Adrenal gland (tissue), 12 donors: ENCODE measurements around the gene POLR2A. TPM values are rescaled to one million over a fixed set of nuclear protein-coding genes. Genes with fewer than 3 reads are reported as not detected.

Experiments used
- DNase-seq, 7 donors: peaks; one replicate each; pipeline ENCODE4 v3.0.0-alpha.2; 2019 to 2020
- H3K27ac ChIP-seq, 5 donors: fragments of 200-600 bp; sonication (generic) in 4 of 5; 1 replicate in 3 of 5; 2 replicates in 2 of 5; pipeline versions ENCODE4 v1.5.1 to v1.8.0; 2016 to 2020; ENCODE audit warnings: mild to moderate bottlenecking in 1 of 5
- H3K27me3 ChIP-seq: fragments of 200-600 bp; 2 replicates; pipeline ENCODE4 v1.8.0; 2021
- H3K36me3 ChIP-seq, 2 donors: fragments of 200-600 bp; replicated peaks in 1 of 2; 1 replicate in 1 of 2; 2 replicates in 1 of 2; pipeline versions ENCODE4 v1.5.1 to v1.8.0; 2018 to 2022
- H3K4me1 ChIP-seq, 2 donors: fragments of 200-600 bp; replicated peaks in 1 of 2; 1 replicate in 1 of 2; 2 replicates in 1 of 2; pipeline versions ENCODE4 v1.5.1 to v1.8.0; 2018 to 2021
- H3K4me3 ChIP-seq, 4 donors: fragments of 200-600 bp; sonication (generic) in 3 of 4; one replicate each; pipeline ENCODE4 v1.5.1; 2016 to 2018
- H3K9me3 ChIP-seq, 3 donors: fragments of 200-600 bp; sonication (generic) in 1 of 3; replicated peaks in 1 of 3; 1 replicate in 2 of 3; 2 replicates in 1 of 3; pipeline versions ENCODE4 v1.5.1 to v1.8.0; 2016 to 2021
- CTCF ChIP-seq, 6 experiments: fragments of 450-650 bp in 4 of 6; fragments of 200-600 bp in 2 of 6; sonication (generic) in 1 of 6; IDR thresholded peaks; 1 replicate in 5 of 6; 2 replicates in 1 of 6; pipeline versions ENCODE4 v1.5.1 to v1.8.0; 2016 to 2021; ENCODE audit warnings: antibody characterized with exemption in 6 of 6, mild to moderate bottlenecking in 2 of 6, moderate library complexity in 1 of 6
- POLR2A ChIP-seq, 2 donors: fragments of 450-650 bp; IDR thresholded peaks; one replicate each; pipeline ENCODE4 v1.6.1; 2017; ENCODE audit warnings: antibody characterized with exemption in 2 of 2, mild to moderate bottlenecking in 2 of 2, moderate library complexity in 1 of 2
- WGBS, 4 donors: extraction: QIAGEN DNeasy Blood & Tissue Kit in 2 of 4; methylation state at CpG; one replicate each; pipeline versions ENCODE4 v1.1.5 to v1.1.7; 2013 to 2017; 5-methylcytosine and 5-hydroxymethylcytosine counted together
- intact Hi-C, 2 donors: fragments of 100-400 bp; cut with DNase I; formaldehyde crosslinking; loops; one replicate each; pipeline versions ENCODE4 v1.14.1 to v1.15.0; 2022 to 2023
- polyA plus RNA-seq, 3 donors: library from polyadenylated mRNA; stranded (reverse); fragments of 200-250 nt in 2 of 3; fragments of 350-450 nt in 1 of 3; fragmentation: Illumina TruSeq in 1 of 3; extraction: RNeasy Lipid Tissue Mini Kit (QIAGEN cat#74804) in 1 of 3; gene quantifications; one replicate each; pipeline ENCODE4 v1.2.3, GENCODE V29; 2013 to 2014
- total RNA-seq, 9 donors: library from RNA; depleted of rRNA in 4 of 9; stranded (reverse); fragments of >200 nt in 4 of 9; fragments of 120-200 nt in 1 of 9; fragmentation: NEBNext Ultra II Directional in 1 of 9; extraction: Animal tissue kit (Norgen Biotek cat#: 25700) in 1 of 9; gene quantifications; one replicate each; pipeline versions ENCODE4 v1.1.0 to v1.2.4, GENCODE V29; 2013 to 2023
- donor health status: healthy with polysubstance abuse.
- donor health status: Bipolar disorder and iron deficiency.
- donor health status: DM: yes; HTN: yes; CAD: no.
- donor health status: DM: no; HTN: no; CAD: no.
- donor health status: DM: no; HTN: no; CAD: no.
- donor health status: DM: yes; HTN: yes; CAD: no.

POLR2A gene
- total and polyA plus RNA-seq, 12 donors, result 19.3 to 172 (median 87.7) TPM

- Histone ChIP-seq H3K27ac (no peak overlapping the region), H3K4me3 (no peak overlapping the region), H3K36me3 (peaks cover 0 to 94% of the 10 kb centered on the region in 2 donors), H3K4me1 (no peaks in the 10 kb centered on the region), H3K9me3 (no peaks in the 10 kb centered on the region), H3K27me3 (no peaks in the 10 kb centered on the region)
- intact Hi-C loops, result loop anchor here in 1 of 2 donors (2.0 kb wide), 1 partner anchor 51 kb away; the partner anchor contains the start of gene SENP3
- WGBS, 4 donors, result 74 to 81% (median 77%) methylated on average over 5 of the region's 5 CpGs
- TF ChIP-seq POLR2A (IDR thresholded peaks at IDR 0.05) (no peak), CTCF (IDR thresholded peaks at IDR 0.05) (no peak)
- DNase-seq, result no peak
Observed at GRCh38 chr17:7509937-7510336, 25.8 kb downstream of the POLR2A start.

DNA sequence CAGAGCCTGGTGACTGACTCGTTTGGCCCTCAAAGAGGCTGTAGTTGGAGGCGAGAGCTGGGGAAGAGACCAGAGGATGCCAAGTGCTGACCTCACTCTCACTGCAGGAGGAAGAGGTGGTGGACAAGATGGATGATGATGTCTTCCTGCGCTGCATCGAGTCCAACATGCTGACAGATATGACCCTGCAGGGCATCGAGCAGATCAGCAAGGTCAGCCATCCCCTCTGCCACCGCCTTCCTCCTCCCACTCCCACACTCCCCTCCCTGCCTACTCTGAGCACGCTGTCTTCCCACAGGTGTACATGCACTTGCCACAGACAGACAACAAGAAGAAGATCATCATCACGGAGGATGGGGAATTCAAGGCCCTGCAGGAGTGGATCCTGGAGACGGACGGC is 26.9 kb downstream of the POLR2A start:
- TF ChIP-seq CTCF (IDR thresholded peaks at IDR 0.05), result no peak
- no peak for TF ChIP-seq POLR2A (IDR thresholded peaks at IDR 0.05)
- intact Hi-C loops, result loop anchor here in 1 of 2 donors (2.0 kb wide), 1 partner anchor 50 kb away; the partner anchor contains the start of gene SENP3
- 58 to 62% (median 61%) methylated on average over 8 to 10 of the region's 10 CpGs for WGBS, 4 donors
- Histone ChIP-seq H3K36me3 (peaks cover 0 to 83% of the 10 kb centered on the region in 2 donors), H3K27me3 (no peaks in the 10 kb centered on the region), H3K9me3 (no peaks in the 10 kb centered on the region), H3K4me3 (no peak overlapping the region), H3K4me1 (no peaks in the 10 kb centered on the region), H3K27ac (no peak overlapping the region)
- no peak for DNase-seq

DNA sequence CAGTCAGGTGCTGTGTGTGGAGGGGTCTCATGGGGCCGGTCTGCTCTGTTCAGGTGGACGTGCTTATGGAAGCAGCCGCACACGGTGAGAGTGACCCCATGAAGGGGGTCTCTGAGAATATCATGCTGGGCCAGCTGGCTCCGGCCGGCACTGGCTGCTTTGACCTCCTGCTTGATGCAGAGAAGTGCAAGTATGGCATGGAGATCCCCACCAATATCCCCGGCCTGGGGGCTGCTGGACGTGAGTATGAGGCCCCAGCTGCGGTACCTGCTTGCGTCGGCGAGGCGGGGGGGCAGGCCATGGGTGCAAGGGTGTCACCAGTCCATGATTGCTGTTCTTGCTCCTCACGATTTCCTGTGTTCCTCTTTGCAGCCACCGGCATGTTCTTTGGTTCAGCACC is 27.9 kb downstream of the POLR2A start:
- no peaks in the 10 kb centered on the region for H3K4me1 ChIP-seq
- intact Hi-C loops, result no loop called here
- no peaks in the 10 kb centered on the region for H3K9me3 ChIP-seq
- no peaks in the 10 kb centered on the region for H3K27me3 ChIP-seq
- 88 to 95% (median 93%) methylated on average over 2 to 15 of the region's 15 CpGs for WGBS, 4 donors
- no peak overlapping the region for H3K4me3 ChIP-seq
- no peak for DNase-seq
- no peak overlapping the region for H3K27ac ChIP-seq
- H3K36me3 ChIP-seq, result peaks cover 0 to 74% of the 10 kb centered on the region in 2 donors
- no peak for TF ChIP-seq CTCF (IDR thresholded peaks at IDR 0.05)
- TF ChIP-seq POLR2A (IDR thresholded peaks at IDR 0.05), result no peak

DNA sequence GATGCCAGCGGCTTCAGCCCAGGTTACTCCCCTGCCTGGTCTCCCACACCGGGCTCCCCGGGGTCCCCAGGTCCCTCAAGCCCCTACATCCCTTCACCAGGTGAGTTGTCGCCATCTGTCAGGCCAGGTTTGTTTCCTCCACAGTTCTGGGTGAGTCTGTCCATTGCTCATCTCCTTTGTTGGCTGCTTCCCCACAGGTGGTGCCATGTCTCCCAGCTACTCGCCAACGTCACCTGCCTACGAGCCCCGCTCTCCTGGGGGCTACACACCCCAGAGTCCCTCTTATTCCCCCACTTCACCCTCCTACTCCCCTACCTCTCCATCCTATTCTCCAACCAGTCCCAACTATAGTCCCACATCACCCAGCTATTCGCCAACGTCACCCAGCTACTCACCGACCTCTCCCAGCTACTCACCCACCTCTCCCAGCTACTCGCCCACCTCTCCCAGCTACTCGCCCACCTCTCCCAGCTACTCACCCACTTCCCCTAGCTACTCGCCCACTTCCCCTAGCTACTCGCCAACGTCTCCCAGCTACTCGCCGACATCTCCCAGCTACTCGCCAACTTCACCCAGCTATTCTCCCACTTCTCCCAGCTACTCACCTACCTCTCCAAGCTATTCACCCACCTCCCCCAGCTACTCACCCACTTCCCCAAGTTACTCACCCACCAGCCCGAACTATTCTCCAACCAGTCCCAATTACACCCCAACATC is 28.8 kb downstream of the POLR2A start:
- Histone ChIP-seq H3K36me3 (peaks cover 0 to 65% of the 10 kb centered on the region in 2 donors), H3K4me3 (no peak overlapping the region), H3K9me3 (no peaks in the 10 kb centered on the region), H3K4me1 (no peaks in the 10 kb centered on the region), H3K27ac (no peak overlapping the region), H3K27me3 (no peaks in the 10 kb centered on the region)
- intact Hi-C loops, result no loop called here
- TF ChIP-seq CTCF (IDR thresholded peaks at IDR 0.05), result no peak
- no peak for TF ChIP-seq POLR2A (IDR thresholded peaks at IDR 0.05)
- no peak for DNase-seq
- WGBS, 4 donors, result 86 to 89% (median 86%) methylated on average over 18 to 20 of the region's 20 CpGs
